Mesenchymal stem cell (in vitro differentiated cells and primary cell): Measurements from ENCODE around the gene PAX1. TPM values are rescaled to one million over a fixed set of nuclear protein-coding genes. Genes with fewer than 3 reads are reported as not detected.

Experiments used
- DNase-seq: peaks from one replicate; pipeline ENCODE4 v3.0.0-alpha.2; 2013
- H2AFZ ChIP-seq: one replicate; pipeline ENCODE4 v1.6.1; 2013; ENCODE audit warnings: low read depth, mild to moderate bottlenecking, control low read depth, inconsistent platforms, low read length, moderate library complexity
- H2AK5ac ChIP-seq: 2 replicates; pipeline ENCODE4 v1.6.1; 2013; ENCODE audit warnings: low read length, moderate library complexity, mild to moderate bottlenecking, inconsistent platforms; ENCODE audit not compliant: severe bottlenecking
- H2BK120ac ChIP-seq: one replicate; pipeline ENCODE4 v1.6.1; 2013; ENCODE audit warnings: low read depth, mild to moderate bottlenecking, inconsistent platforms, low read length, moderate library complexity
- H2BK12ac ChIP-seq, 2 experiments: one replicate each; pipeline ENCODE4 v1.6.1; 2013; ENCODE audit warnings: inconsistent platforms in 2 of 2, low read length in 2 of 2, mild to moderate bottlenecking in 2 of 2, moderate library complexity in 2 of 2, control low read depth in 1 of 2
- H2BK15ac ChIP-seq: one replicate; pipeline ENCODE4 v1.6.1; 2013; ENCODE audit warnings: mild to moderate bottlenecking, low read depth, inconsistent platforms; ENCODE audit not compliant: poor library complexity, severe bottlenecking
- H2BK5ac ChIP-seq: 2 replicates; pipeline ENCODE4 v1.6.1; 2013; ENCODE audit warnings: low read depth, mild to moderate bottlenecking, low read length, control low read depth, inconsistent platforms; ENCODE audit not compliant: poor library complexity, severe bottlenecking
- H3K14ac ChIP-seq, 2 experiments: one replicate each; pipeline ENCODE4 v1.6.1; 2013; ENCODE audit warnings: inconsistent platforms in 2 of 2, low read length in 2 of 2, control low read depth in 1 of 2, mild to moderate bottlenecking in 1 of 2, moderate library complexity in 1 of 2
- H3K18ac ChIP-seq, 2 experiments: one replicate each; pipeline ENCODE4 v1.6.1; 2013; ENCODE audit warnings: inconsistent platforms in 2 of 2, low read length in 2 of 2, control low read depth in 1 of 2, low read depth in 1 of 2, mild to moderate bottlenecking in 1 of 2
- H3K23ac ChIP-seq, 2 experiments: one replicate each; pipeline ENCODE4 v1.6.1; 2013; ENCODE audit warnings: inconsistent platforms in 2 of 2, low read length in 2 of 2, mild to moderate bottlenecking in 2 of 2, moderate library complexity in 2 of 2, control low read depth in 1 of 2
- H3K27ac ChIP-seq: 2 replicates; pipeline ENCODE4 v1.5.1; 2013; ENCODE audit warnings: mild to moderate bottlenecking, moderate library complexity, low read length, control low read depth, inconsistent platforms; ENCODE audit not compliant: poor library complexity, severe bottlenecking
- H3K27me3 ChIP-seq, 2 experiments: 2 replicates each; pipeline versions ENCODE4 v1.6.1 to v1.7.0; 2013; ENCODE audit warnings: low read length in 2 of 2, mild to moderate bottlenecking in 2 of 2, moderate library complexity in 2 of 2, control low read depth in 1 of 2, inconsistent platforms in 1 of 2; ENCODE audit not compliant: control insufficient read depth in 1 of 2, insufficient read depth in 1 of 2
- H3K36me3 ChIP-seq, 2 experiments: 2 replicates each; pipeline versions ENCODE4 v1.6.1 to v1.7.0; 2013; ENCODE audit warnings: low read length in 2 of 2, control low read depth in 1 of 2, inconsistent platforms in 1 of 2, low read depth in 1 of 2, mild to moderate bottlenecking in 1 of 2; ENCODE audit not compliant: insufficient read depth in 2 of 2, control insufficient read depth in 1 of 2
- H3K4ac ChIP-seq, 2 experiments: one replicate each; pipeline ENCODE4 v1.6.1; 2013; ENCODE audit warnings: inconsistent platforms in 2 of 2, low read length in 2 of 2, mild to moderate bottlenecking in 2 of 2, moderate library complexity in 2 of 2, control low read depth in 1 of 2, low read depth in 1 of 2
- H3K4me1 ChIP-seq: 2 replicates; pipeline ENCODE4 v1.6.1; 2013; ENCODE audit warnings: low read depth, low read length, control low read depth; ENCODE audit not compliant: control insufficient read depth, insufficient read depth
- H3K4me2 ChIP-seq: 2 replicates; pipeline ENCODE4 v1.6.1; 2013; ENCODE audit warnings: low read length, mild to moderate bottlenecking, inconsistent platforms; ENCODE audit not compliant: poor library complexity, severe bottlenecking
- H3K4me3 ChIP-seq, 2 experiments: 2 replicates each; pipeline versions ENCODE4 v1.5.1 to v1.7.0; 2013; ENCODE audit warnings: low read length in 2 of 2, mild to moderate bottlenecking in 2 of 2, control low read depth in 1 of 2, low read depth in 1 of 2; ENCODE audit not compliant: insufficient read depth in 1 of 2
- H3K79me1 ChIP-seq: replicated peaks from 2 replicates; pipeline ENCODE4 v1.6.1; 2013; ENCODE audit warnings: mild to moderate bottlenecking, control low read depth, low read length, inconsistent platforms; ENCODE audit not compliant: poor library complexity, severe bottlenecking
- H3K9ac ChIP-seq: 2 replicates; pipeline ENCODE4 v1.7.0; 2013; ENCODE audit warnings: mild to moderate bottlenecking, low read length, moderate library complexity
- H3K9me3 ChIP-seq: 2 replicates; pipeline ENCODE4 v1.7.0; 2013; ENCODE audit warnings: mild to moderate bottlenecking, low read length; ENCODE audit not compliant: control insufficient read depth
- H4K8ac ChIP-seq: one replicate; pipeline ENCODE4 v1.6.1; 2013; ENCODE audit warnings: inconsistent platforms, mild to moderate bottlenecking, low read length, moderate library complexity
- H4K91ac ChIP-seq: one replicate; pipeline ENCODE4 v1.6.1; 2013; ENCODE audit warnings: mild to moderate bottlenecking, low read length, inconsistent platforms
- WGBS: methylation state at CpG from one replicate; pipeline ENCODE4 v1.1.7; 2013; ENCODE audit warnings: mixed read lengths; 5-methylcytosine and 5-hydroxymethylcytosine counted together
- polyA plus RNA-seq, 2 experiments: library from polyadenylated mRNA; stranded (reverse); fragments of 200-250 nt; gene quantifications; one replicate each; pipeline ENCODE4 v1.2.3, GENCODE V29; 2013

Gene PAX1
- not detected for polyA plus RNA-seq (2013, experiment 1 of 2)
- polyA plus RNA-seq (2013, experiment 2 of 2) = not detected

DNA sequence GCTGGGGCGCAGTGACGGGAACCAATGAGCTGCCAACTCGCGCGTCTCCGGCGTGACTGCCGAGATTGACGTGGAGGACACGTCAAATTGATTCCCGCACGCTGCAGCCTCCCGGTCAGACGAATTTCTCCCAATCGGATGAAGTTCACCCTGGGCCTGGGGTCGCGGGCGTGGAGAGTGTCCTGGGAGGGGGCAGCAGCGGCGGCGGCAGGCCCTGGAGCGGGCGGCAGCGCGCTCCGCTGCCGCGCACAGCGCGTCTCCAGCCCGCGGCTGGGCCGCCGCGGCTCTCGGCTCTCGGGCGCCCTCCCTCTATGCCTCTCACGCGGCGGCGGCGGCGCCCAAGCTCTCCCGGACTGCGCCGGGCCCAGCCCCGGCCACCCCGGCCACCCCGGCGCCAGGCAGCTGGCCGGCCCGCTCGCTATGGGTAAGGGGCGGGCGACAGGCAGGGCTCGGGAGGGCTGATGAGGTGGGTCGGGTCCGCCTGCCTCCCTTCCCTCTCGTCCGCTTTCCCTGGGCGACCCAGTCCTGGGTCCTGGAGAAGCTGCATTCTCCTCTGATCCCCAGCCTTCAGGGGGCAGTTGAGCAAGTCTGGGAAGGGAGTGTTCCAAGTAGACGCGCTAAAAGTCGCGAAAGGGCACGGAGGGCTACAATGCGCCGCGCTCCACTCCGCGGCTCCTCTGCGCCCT, at the start of gene PAX1:
Gene PAX1 (plus strand): TSS at position 90 of the 686 bp plus-strand sequence. CDS start 49 bp downstream, at position 139.
- H3K14ac ChIP-seq = no peak within 1 kb of the TSS
- no peak within 1 kb of the TSS for H2AK5ac ChIP-seq
- no peak within 1 kb of the TSS for H3K4ac ChIP-seq
- no peaks in the 10 kb centered on the region for H3K79me1 ChIP-seq
- H4K8ac ChIP-seq = no peak within 1 kb of the TSS
- H3K27ac ChIP-seq = no peak within 1 kb of the TSS
- H2BK12ac ChIP-seq = no peak within 1 kb of the TSS
- peaks cover 89 to 97% of the 10 kb centered on the region in 2 experiments for H3K27me3 ChIP-seq
- under 1% methylated on average over 49 of the region's 73 CpGs for WGBS
- no peak within 1 kb of the TSS for H3K4me3 ChIP-seq
- H3K9ac ChIP-seq = no peak within 1 kb of the TSS
- no peak within 1 kb of the TSS for H4K91ac ChIP-seq
- H2BK5ac ChIP-seq = no peak within 1 kb of the TSS
- no peaks in the 10 kb centered on the region for H3K36me3 ChIP-seq
- no peak within 1 kb of the TSS for H3K18ac ChIP-seq
- no peaks in the 10 kb centered on the region for H3K9me3 ChIP-seq
- no peak within 1 kb of the TSS for H3K23ac ChIP-seq
- DNase-seq = no peak
- H2BK15ac ChIP-seq = no peak within 1 kb of the TSS
- peaks cover 5% of the 10 kb centered on the region for H3K4me1 ChIP-seq
- H2BK120ac ChIP-seq = no peak within 1 kb of the TSS
- H3K4me2 ChIP-seq = no peak within 1 kb of the TSS
- H2AFZ ChIP-seq = no peak within 1 kb of the TSS

DNA sequence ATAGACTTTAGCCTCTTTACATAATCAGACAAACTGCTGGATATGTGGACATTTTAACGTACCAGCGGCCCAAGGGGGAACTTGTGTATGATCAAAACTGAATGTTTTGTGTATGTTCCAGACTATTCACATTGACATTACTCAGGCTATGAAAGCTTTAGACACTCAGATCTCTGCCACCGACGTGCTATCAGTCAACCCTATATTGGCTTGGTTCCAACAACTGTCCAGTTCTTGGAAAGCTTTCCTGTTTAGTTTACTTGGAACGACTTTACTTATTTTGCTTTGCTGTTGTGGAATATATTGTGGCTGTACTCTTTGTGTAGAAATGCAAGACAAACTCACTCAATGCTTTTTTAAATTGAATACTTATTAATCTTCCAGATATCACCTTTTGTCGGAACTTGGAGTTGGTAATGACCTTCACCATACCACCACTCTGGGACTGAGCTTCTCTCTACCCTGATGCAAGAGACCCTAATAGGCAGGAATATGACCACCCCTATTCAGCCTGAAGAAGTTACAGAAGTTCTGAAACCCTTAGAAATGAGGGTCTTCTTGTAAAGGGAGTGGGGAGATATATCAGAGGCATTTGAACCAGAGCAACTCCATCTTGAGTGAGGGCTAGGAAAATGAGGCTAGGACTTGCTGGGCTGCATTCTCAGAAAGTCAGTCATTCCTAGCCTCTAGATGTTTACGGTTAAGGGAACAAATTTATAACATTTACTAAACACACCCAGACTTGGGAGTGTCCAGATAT, 49.0 kb upstream of the PAX1 start:
- H2BK15ac ChIP-seq = no peak overlapping the region
- no peaks in the 10 kb centered on the region for H3K9me3 ChIP-seq
- H3K27ac ChIP-seq = no peak overlapping the region
- WGBS = 89% methylated on average over 6 of the region's 7 CpGs
- no peaks in the 10 kb centered on the region for H3K4me1 ChIP-seq
- H2AK5ac ChIP-seq = no peak overlapping the region
- H3K23ac ChIP-seq = no peak overlapping the region
- H2BK5ac ChIP-seq = no peak overlapping the region
- no peaks in the 10 kb centered on the region for H3K79me1 ChIP-seq
- H3K27me3 ChIP-seq = no peaks in the 10 kb centered on the region
- H3K4me2 ChIP-seq = no peak overlapping the region
- no peak overlapping the region for H3K4me3 ChIP-seq
- no peak overlapping the region for H3K9ac ChIP-seq
- H3K4ac ChIP-seq = no peak overlapping the region
- no peak overlapping the region for H3K18ac ChIP-seq
- no peak for DNase-seq
- no peak overlapping the region for H2BK120ac ChIP-seq
- no peak overlapping the region for H4K91ac ChIP-seq
- no peak overlapping the region for H2AFZ ChIP-seq
- no peak overlapping the region for H3K14ac ChIP-seq
- no peaks in the 10 kb centered on the region for H3K36me3 ChIP-seq
- no peak overlapping the region for H2BK12ac ChIP-seq
- H4K8ac ChIP-seq = no peak overlapping the region

DNA sequence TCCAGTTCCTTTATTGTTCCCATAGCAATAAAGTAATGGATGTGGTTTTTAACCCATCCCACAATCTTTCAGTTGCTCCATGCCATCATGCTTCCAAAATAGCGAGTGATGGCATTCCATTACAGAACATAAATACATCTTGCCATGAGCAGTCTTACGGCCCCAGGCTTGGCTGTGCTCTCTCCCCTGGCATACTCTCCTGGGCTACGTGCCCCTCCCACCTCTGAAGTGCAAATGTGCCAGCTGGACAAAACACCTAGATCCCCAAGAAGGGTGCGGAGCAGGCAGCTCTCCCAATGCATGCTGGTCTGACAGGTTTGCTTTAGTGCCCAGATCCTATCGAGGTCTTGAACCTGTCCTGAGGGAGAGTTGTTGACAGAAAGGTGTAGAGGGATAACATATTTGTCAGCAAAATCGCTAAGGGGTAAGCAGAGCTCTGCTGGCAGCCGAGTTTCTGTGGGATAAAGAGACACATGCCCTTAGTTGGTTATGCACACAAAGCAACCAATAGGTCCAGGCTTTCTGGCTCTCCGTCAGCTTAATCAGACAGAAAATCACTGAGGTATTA, 43.9 kb upstream of the PAX1 start:
- Histone ChIP-seq H2BK5ac (no peak overlapping the region), H3K4me2 (no peak overlapping the region), H3K9ac (no peak overlapping the region), H2AFZ (no peak overlapping the region), H4K91ac (no peak overlapping the region), H3K14ac (no peak overlapping the region), H3K4ac (no peak overlapping the region), H3K23ac (no peak overlapping the region), H3K9me3 (no peaks in the 10 kb centered on the region), H3K27ac (no peak overlapping the region), H3K27me3 (no peaks in the 10 kb centered on the region), H3K79me1 (no peaks in the 10 kb centered on the region), H3K18ac (no peak overlapping the region), H3K4me3 (no peak overlapping the region), H4K8ac (no peak overlapping the region), H2BK15ac (no peak overlapping the region), H2BK12ac (no peak overlapping the region), H2BK120ac (no peak overlapping the region), H3K36me3 (no peaks in the 10 kb centered on the region), H2AK5ac (no peak overlapping the region), H3K4me1 (no peaks in the 10 kb centered on the region)
- WGBS = 60% methylated on average over 8 of the region's 8 CpGs
- no peak for DNase-seq

DNA sequence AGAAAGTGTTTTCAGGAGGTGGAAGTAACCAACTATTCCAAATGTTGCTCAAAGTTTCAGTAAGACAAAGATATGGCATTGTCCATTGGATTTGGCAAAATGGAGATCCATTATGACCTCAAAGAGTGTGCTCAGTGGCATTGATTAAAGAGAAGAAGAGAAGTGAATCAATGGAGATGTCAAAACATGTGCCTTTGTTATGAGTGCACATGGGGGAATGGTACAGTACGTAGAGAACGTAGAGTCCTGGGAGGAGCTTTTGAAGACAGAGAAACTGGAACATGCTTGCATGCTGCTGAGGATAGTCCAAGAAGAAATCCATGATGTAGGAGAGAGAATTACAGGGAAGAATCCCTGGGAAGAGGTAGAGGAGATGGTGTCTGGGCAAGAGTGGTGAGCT, 42.0 kb upstream of the PAX1 start:
- Histone ChIP-seq H3K14ac (no peak overlapping the region), H3K9me3 (no peaks in the 10 kb centered on the region), H2BK120ac (no peak overlapping the region), H3K9ac (no peak overlapping the region), H3K4me1 (no peaks in the 10 kb centered on the region), H3K4ac (no peak overlapping the region), H3K79me1 (no peaks in the 10 kb centered on the region), H2AK5ac (no peak overlapping the region), H4K8ac (no peak overlapping the region), H3K27ac (no peak overlapping the region), H3K18ac (no peak overlapping the region), H3K27me3 (no peaks in the 10 kb centered on the region), H2BK15ac (no peak overlapping the region), H4K91ac (no peak overlapping the region), H2BK12ac (no peak overlapping the region), H3K36me3 (no peaks in the 10 kb centered on the region), H2BK5ac (no peak overlapping the region), H3K4me2 (no peak overlapping the region), H3K23ac (no peak overlapping the region), H2AFZ (no peak overlapping the region), H3K4me3 (no peak overlapping the region)
- WGBS = 77% methylated on average over 2 of the region's 2 CpGs
- DNase-seq = no peak
